ENCODE measurements around the gene FERMT1.

DNA sequence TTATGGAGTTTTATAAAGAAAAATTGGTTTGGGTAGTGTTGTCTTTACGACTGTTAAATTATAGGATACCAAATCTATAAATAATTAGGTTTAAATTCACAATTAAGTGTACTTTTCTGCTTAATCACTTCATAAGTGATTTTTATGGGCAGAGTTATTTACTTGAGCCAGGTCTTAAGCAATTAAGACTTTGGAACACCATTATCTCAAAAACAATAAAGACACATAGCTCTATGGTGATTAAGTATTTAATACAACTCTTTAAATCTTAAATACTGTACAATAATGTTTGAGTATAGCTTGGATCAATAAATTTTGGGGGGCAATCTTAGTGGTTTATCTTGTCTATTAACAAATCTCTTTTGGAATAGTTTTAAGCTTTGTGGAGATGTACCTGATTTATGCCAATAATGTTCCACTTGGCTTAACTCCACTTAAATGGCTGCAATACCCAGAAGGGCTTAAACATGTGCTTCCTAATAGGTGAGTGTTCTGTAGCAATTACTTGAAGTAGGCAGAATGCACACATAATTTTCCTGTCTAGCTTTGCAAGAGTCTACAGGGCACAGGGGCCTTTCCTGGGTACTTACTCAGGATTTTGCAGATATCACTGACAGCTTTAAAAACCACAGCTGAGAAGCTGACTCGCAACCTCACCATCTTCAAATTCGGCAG is 7.5 kb downstream of the FERMT1 start:
- no peak for TF ChIP-seq ZNF274 (IDR thresholded peaks at IDR 0.05; ENCODE audit: low read depth, low read length)
- TF ChIP-seq YY1 (IDR thresholded peaks at IDR 0.05; ENCODE audit: insufficient read depth, insufficient read length): no peak
- TF ChIP-seq SUZ12 (IDR thresholded peaks at IDR 0.05; ENCODE audit: extremely low read depth, insufficient read depth, insufficient read length): no peak
